ENCODE results near the gene ODF2. TPM values are rescaled to one million over a fixed set of nuclear protein-coding genes. Genes with fewer than 3 reads are reported as not detected.

ODF2 gene
- total and polyA plus RNA-seq, 2 of the 8 experiments (the other 6 are each of a cell fraction or from before 2014, with no cell fraction given) = 5.6 to 17.9 TPM

DNA sequence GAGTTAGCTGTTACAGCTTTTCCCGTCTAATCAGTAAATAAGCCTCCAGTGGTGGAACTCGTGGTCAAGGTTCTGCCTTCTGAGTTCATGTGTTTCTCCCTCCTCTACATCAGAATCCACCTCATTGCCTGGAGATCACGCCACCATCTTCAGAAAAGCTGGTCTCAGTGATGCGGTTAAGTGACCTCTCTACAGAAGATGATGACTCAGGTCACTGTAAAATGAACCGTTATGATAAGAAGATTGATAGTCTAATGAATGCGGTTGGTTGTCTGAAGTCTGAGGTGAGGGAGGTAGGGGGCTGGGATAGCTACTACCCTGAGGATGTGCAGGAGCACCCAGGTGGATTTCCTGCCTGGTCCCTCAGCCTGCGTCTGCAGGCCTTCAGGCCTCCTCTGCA, 13.3 kb downstream of the ODF2 start:
- 90% methylated on average over 7 of the region's 7 CpGs; no CpG with 5 or more reads in 1 of the 2 experiments for WGBS, 2 experiments (ENCODE audit: extremely low coverage in 1 of 2, insufficient coverage in 1 of 2, insufficient read length in 1 of 2, insufficient replicate concordance in 2 of 2, low coverage in 1 of 2, low lambda C conversion rate in 2 of 2, missing lambda C conversion rate in 1 of 2)

More for the DNA sequence above, 13.3 kb downstream of the ODF2 start:
- H2BK5ac ChIP-seq (ENCODE audit: low read depth, low read length) = no peak overlapping the region
- H3K9ac ChIP-seq (replicated peaks in 1 of 4; ENCODE audit: extremely low read depth in 1 of 4, low read depth in 3 of 4, low read length in 3 of 4) = no peak overlapping the region
- no peaks in the 10 kb centered on the region for H3K4me1 ChIP-seq (replicated peaks in 1 of 4; ENCODE audit: control insufficient read depth in 3 of 4, insufficient read depth in 4 of 4, low read length in 3 of 4)
- H4K91ac ChIP-seq (replicated peaks; ENCODE audit: insufficient read length, low read length) = no peak overlapping the region
- H3K9me3 ChIP-seq (ENCODE audit: insufficient read depth in 2 of 2, low read depth in 1 of 2, low read length in 1 of 2) = no peaks in the 10 kb centered on the region
- H3K23ac ChIP-seq (ENCODE audit: insufficient read length) = no peak overlapping the region
- H3K79me1 ChIP-seq (ENCODE audit: low read depth, low read length) = no peaks in the 10 kb centered on the region
- DNase-seq (ENCODE audit: low read depth in 1 of 2, low spot score in 2 of 2) = no peak
- FAIRE-seq = no peak
- H3K23me2 ChIP-seq (ENCODE audit: low read depth, low read length) = no peaks in the 10 kb centered on the region
- H3K4me2 ChIP-seq (ENCODE audit: insufficient read depth in 1 of 2, low read depth in 2 of 2, low read length in 2 of 2) = no peak overlapping the region
- H4K8ac ChIP-seq (ENCODE audit: extremely low read depth, insufficient read depth, low read length) = no peak overlapping the region
- no peak overlapping the region for H3K4ac ChIP-seq (replicated peaks; ENCODE audit: insufficient read length, low read depth, low read length)
- no peak overlapping the region for H3K14ac ChIP-seq (ENCODE audit: insufficient read length)
- H4K5ac ChIP-seq (ENCODE audit: insufficient read length, low read depth, low read length) = no peak overlapping the region
- H3K79me2 ChIP-seq (ENCODE audit: control insufficient read depth in 1 of 2, insufficient read depth in 2 of 2, low read length in 2 of 2) = no peaks in the 10 kb centered on the region
- H2BK120ac ChIP-seq (replicated peaks; ENCODE audit: low read depth, low read length) = no peak overlapping the region
- H3K56ac ChIP-seq (replicated peaks; ENCODE audit: insufficient read length, low read depth, low read length) = no peak overlapping the region
- H2BK15ac ChIP-seq (ENCODE audit: low read length) = no peak overlapping the region
- H3K27me3 ChIP-seq (replicated peaks in 1 of 4; ENCODE audit: control insufficient read depth in 3 of 4, extremely low read depth in 1 of 4, insufficient read depth in 3 of 4, low read length in 3 of 4) = no peaks in the 10 kb centered on the region
- CTCF ChIA-PET (ENCODE audit: partially characterized antibody) = interaction anchor here (0.6 to 1.8 kb wide), 3 partner anchors 16 to 41 kb away, joined by 3 to 7 read pairs (median 3); no protein-coding TSS in a partner anchor
- H2BK12ac ChIP-seq (ENCODE audit: low read depth, low read length) = no peak overlapping the region
- no peak for TF ChIP-seq SIRT6 (IDR thresholded peaks at IDR 0.05; ENCODE audit: low read length)
- TF ChIP-seq RFX5 (IDR thresholded peaks at IDR 0.05; ENCODE audit: borderline replicate concordance, low read depth, low read length) = no peak
- TF ChIP-seq CREB1 (IDR thresholded peaks at IDR 0.05) = no peak
- TF ChIP-seq, protein P1, sequence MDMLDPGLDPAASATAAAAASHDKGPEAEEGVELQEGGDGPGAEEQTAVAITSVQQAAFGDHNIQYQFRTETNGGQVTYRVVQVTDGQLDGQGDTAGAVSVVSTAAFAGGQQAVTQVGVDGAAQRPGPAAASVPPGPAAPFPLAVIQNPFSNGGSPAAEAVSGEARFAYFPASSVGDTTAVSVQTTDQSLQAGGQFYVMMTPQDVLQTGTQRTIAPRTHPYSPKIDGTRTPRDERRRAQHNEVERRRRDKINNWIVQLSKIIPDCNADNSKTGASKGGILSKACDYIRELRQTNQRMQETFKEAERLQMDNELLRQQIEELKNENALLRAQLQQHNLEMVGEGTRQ (IDR thresholded peaks at IDR 0.05; ENCODE audit: low read length) = no peak
- no peak for TF ChIP-seq PHF8 (conservative IDR thresholded peaks at IDR 0.05; ENCODE audit: low read depth, low read length)
- no peak for TF ChIP-seq EGR1 (IDR thresholded peaks at IDR 0.05; ENCODE audit: borderline replicate concordance, low read depth, low read length)
- TF ChIP-seq, protein P2, sequence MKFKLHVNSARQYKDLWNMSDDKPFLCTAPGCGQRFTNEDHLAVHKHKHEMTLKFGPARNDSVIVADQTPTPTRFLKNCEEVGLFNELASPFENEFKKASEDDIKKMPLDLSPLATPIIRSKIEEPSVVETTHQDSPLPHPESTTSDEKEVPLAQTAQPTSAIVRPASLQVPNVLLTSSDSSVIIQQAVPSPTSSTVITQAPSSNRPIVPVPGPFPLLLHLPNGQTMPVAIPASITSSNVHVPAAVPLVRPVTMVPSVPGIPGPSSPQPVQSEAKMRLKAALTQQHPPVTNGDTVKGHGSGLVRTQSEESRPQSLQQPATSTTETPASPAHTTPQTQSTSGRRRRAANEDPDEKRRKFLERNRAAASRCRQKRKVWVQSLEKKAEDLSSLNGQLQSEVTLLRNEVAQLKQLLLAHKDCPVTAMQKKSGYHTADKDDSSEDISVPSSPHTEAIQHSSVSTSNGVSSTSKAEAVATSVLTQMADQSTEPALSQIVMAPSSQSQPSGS (IDR thresholded peaks at IDR 0.05; ENCODE audit: low read length) = no peak
- no peak for TF ChIP-seq HDAC6 (IDR thresholded peaks at IDR 0.05; ENCODE audit: low read depth, low read length)
- TF ChIP-seq GTF2F1 (IDR thresholded peaks at IDR 0.05; ENCODE audit: borderline replicate concordance, low read depth, low read length) = no peak
- H3K27ac ChIP-seq (ENCODE audit: low read depth, low read length) = no peak overlapping the region
- H3K18ac ChIP-seq (ENCODE audit: extremely low read depth, low read length) = no peak overlapping the region
- no peak overlapping the region for H2BK20ac ChIP-seq (ENCODE audit: low read length)
- peaks cover 0 to 2% of the 10 kb centered on the region in 2 experiments for H4K20me1 ChIP-seq (replicated peaks in 1 of 2; ENCODE audit: control insufficient read depth in 1 of 2, insufficient read depth in 2 of 2, low read length in 2 of 2)
- H3K36me3 ChIP-seq (ENCODE audit: control insufficient read depth in 2 of 4, insufficient read depth in 4 of 4, low read length in 3 of 4) = peaks cover 0 to 2% (median 0%) of the 10 kb centered on the region in 4 experiments; a peak in 1 of 8 replicates
- H2AFZ ChIP-seq (ENCODE audit: low read length) = no peak overlapping the region
- H3K4me3 ChIP-seq (ENCODE audit: extremely low read depth in 1 of 4, insufficient read depth in 2 of 4, low read depth in 3 of 4, low read length in 4 of 4) = no peak overlapping the region
- POLR2A ChIA-PET (ENCODE audit: partially characterized antibody) = interaction anchor here (1.6 kb wide), 1 partner anchor 85 kb away, joined by 6 read pairs; no protein-coding TSS in a partner anchor
- no peak overlapping the region for H2AK5ac ChIP-seq (ENCODE audit: low read depth, low read length)

All from H1 (cell line).